BE2C (cell line): ENCODE data around the gene CWC27.

Experiments used
- DNase-seq: peaks from one replicate; pipeline ENCODE4 v3.0.0-alpha.2; 2020
- H3K27me3 ChIP-seq: fragments of 250-450 bp; sonication (Bioruptor Pico); 2 replicates; pipeline ENCODE4 v1.5.1; 2020; ENCODE audit warnings: mild to moderate bottlenecking
- H3K36me3 ChIP-seq: fragments of 250-450 bp; sonication (Bioruptor Pico); 2 replicates; pipeline ENCODE4 v1.5.1; 2020; ENCODE audit warnings: mild to moderate bottlenecking
- H3K4me1 ChIP-seq: fragments of 250-450 bp; sonication (Bioruptor Pico); 2 replicates; pipeline ENCODE4 v1.5.1; 2020
- H3K4me3 ChIP-seq: 2 replicates; pipeline ENCODE4 v1.5.1; 2011; ENCODE audit warnings: low read depth, low read length
- H3K9me3 ChIP-seq: fragments of 250-450 bp; sonication (Bioruptor Pico); 2 replicates; pipeline ENCODE4 v1.5.1; 2020
- TF ChIP-seq, protein P1 (sequence below): IDR thresholded peaks from 2 replicates; pipeline ENCODE4 v1.5.1; 2012; ENCODE audit warnings: mild to moderate bottlenecking, low read depth, low read length

CWC27 gene

DNA sequence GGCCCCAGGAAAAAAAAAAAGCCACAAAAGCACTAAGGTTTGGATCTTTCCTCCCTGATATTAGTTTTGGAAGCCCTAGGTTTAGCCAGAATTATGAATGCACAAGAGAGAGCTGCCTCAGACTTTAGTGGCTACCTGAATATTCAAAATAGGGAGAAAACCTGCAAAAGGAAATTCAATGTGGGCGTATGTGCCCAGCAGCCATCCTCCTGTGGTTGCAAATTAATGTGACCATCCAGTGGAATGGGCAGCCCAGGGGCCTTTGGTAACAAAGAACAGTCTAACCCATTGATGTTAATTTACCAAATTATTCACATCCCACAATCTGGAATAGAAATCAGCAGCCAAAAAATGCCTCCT lies 298.4 kb downstream of the CWC27 start:
- Histone ChIP-seq H3K4me1 (no peaks in the 10 kb centered on the region), H3K4me3 (no peak overlapping the region), H3K9me3 (no peaks in the 10 kb centered on the region), H3K27me3 (0 out of 2 replicates have a peak, but pooled peaks cover 4% of the 10 kb centered on the region), H3K36me3 (no peaks in the 10 kb centered on the region)
- DNase-seq = no peak
- TF ChIP-seq, protein P1, sequence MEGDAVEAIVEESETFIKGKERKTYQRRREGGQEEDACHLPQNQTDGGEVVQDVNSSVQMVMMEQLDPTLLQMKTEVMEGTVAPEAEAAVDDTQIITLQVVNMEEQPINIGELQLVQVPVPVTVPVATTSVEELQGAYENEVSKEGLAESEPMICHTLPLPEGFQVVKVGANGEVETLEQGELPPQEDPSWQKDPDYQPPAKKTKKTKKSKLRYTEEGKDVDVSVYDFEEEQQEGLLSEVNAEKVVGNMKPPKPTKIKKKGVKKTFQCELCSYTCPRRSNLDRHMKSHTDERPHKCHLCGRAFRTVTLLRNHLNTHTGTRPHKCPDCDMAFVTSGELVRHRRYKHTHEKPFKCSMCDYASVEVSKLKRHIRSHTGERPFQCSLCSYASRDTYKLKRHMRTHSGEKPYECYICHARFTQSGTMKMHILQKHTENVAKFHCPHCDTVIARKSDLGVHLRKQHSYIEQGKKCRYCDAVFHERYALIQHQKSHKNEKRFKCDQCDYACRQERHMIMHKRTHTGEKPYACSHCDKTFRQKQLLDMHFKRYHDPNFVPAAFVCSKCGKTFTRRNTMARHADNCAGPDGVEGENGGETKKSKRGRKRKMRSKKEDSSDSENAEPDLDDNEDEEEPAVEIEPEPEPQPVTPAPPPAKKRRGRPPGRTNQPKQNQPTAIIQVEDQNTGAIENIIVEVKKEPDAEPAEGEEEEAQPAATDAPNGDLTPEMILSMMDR = no peak
